Body of pancreas (tissue), 4 donors: ENCODE data around the gene CLRN1. TPM values are rescaled to one million over a fixed set of nuclear protein-coding genes. Genes with fewer than 3 reads are reported as not detected.

Experiments used
- ATAC-seq: fragments of 150-250 bp; one replicate; pipeline ENCODE4 v1.9.1; 2016
- DNase-seq, 4 donors: peaks; one replicate each; pipeline ENCODE4 v3.0.0-alpha.2; 2019
- H3K27ac ChIP-seq, 4 donors: fragments of 200-600 bp; sonication (generic); 1 replicate in 3 of 4; 2 replicates in 1 of 4; pipeline versions ENCODE4 v1.5.1 to v1.6.1; 2016 to 2019; ENCODE audit warnings: mild to moderate bottlenecking in 1 of 4, mixed read lengths in 1 of 4, moderate library complexity in 1 of 4
- H3K27me3 ChIP-seq, 2 donors: fragments of 200-600 bp; sonication (generic); one replicate each; pipeline ENCODE4 v1.6.0; 2016; ENCODE audit warnings: mild to moderate bottlenecking in 1 of 2
- H3K36me3 ChIP-seq, 2 donors: fragments of 200-600 bp; sonication (generic); replicated peaks in 1 of 2; 2 replicates each; pipeline ENCODE4 v1.5.1; 2016; ENCODE audit warnings: low read depth in 2 of 2; ENCODE audit not compliant: insufficient read depth in 1 of 2
- H3K4me1 ChIP-seq: fragments of 200-600 bp; sonication (generic); one replicate; pipeline ENCODE4 v1.6.0; 2016
- H3K4me3 ChIP-seq, 2 donors: fragments of 200-600 bp; sonication (generic); 1 replicate in 1 of 2; 2 replicates in 1 of 2; pipeline ENCODE4 v1.5.1; 2016 to 2019
- H3K9me3 ChIP-seq, 3 donors: fragments of 200-600 bp; sonication (generic); 1 replicate in 2 of 3; 2 replicates in 1 of 3; pipeline ENCODE4 v1.5.1; 2016
- CTCF ChIP-seq, 7 experiments: fragments of 450-650 bp in 4 of 7; fragments of 200-600 bp in 3 of 7; sonication (generic) in 3 of 7; IDR thresholded peaks; one replicate each; pipeline ENCODE4 v1.5.1; 2016 to 2019; ENCODE audit warnings: antibody characterized with exemption in 7 of 7
- POLR2A ChIP-seq, 3 donors: fragments of 450-650 bp; IDR thresholded peaks; one replicate each; pipeline ENCODE4 v1.6.1; 2016; ENCODE audit warnings: antibody characterized with exemption in 3 of 3, mild to moderate bottlenecking in 2 of 3
- WGBS, 2 donors: methylation state at CpG; one replicate each; pipeline ENCODE4 v1.1.5; 2017; 5-methylcytosine and 5-hydroxymethylcytosine counted together
- intact Hi-C: fragments of 100-400 bp; cut with DNase I; formaldehyde crosslinking; loops from one replicate; pipeline ENCODE4 v1.15.1; 2023
- total RNA-seq, 2 donors: library from RNA; depleted of rRNA; stranded (reverse); fragments of >200 nt; gene quantifications; one replicate each; pipeline ENCODE4 v1.1.0, GENCODE V29; 2016

The CLRN1 gene
- total RNA-seq, 2 donors from 2014 or later: not detected

- TF ChIP-seq POLR2A (IDR thresholded peaks at IDR 0.05) (no peak), CTCF (IDR thresholded peaks at IDR 0.05) (no peak)
- Histone ChIP-seq H3K4me3 (no peak overlapping the region), H3K9me3 (no peaks in the 10 kb centered on the region), H3K27ac (no peak overlapping the region), H3K4me1 (no peaks in the 10 kb centered on the region), H3K36me3 (no peaks in the 10 kb centered on the region), H3K27me3 (no peaks in the 10 kb centered on the region)
- no peak for ATAC-seq
- no peak for DNase-seq
- intact Hi-C loops: no loop called here
- 76 to 78% methylated on average over 3 of the region's 3 CpGs for WGBS, 2 donors
Observed at GRCh38 chr3:150912501-150912900, 60.0 kb downstream of the CLRN1 start.

- no peak for TF ChIP-seq CTCF (IDR thresholded peaks at IDR 0.05)
- TF ChIP-seq POLR2A (IDR thresholded peaks at IDR 0.05): no peak
- intact Hi-C loops: no loop called here
- Histone ChIP-seq H3K9me3 (no peaks in the 10 kb centered on the region), H3K27me3 (no peaks in the 10 kb centered on the region), H3K4me1 (no peaks in the 10 kb centered on the region), H3K27ac (no peak overlapping the region), H3K4me3 (no peak overlapping the region), H3K36me3 (no peaks in the 10 kb centered on the region)
- no peak for DNase-seq
- no peak for ATAC-seq
Observed at GRCh38 chr3:150911771-150912170, 60.8 kb downstream of the CLRN1 start.

GRCh38 chr3:150906461-150906860, 66.1 kb downstream of the CLRN1 start:
- WGBS, 2 donors: 68 to 81% methylated on average over 1 of the region's 1 CpG
- intact Hi-C loops: no loop called here
- no peak for DNase-seq
- H3K4me1 ChIP-seq: no peaks in the 10 kb centered on the region
- no peak overlapping the region for H3K4me3 ChIP-seq
- no peak for TF ChIP-seq POLR2A (IDR thresholded peaks at IDR 0.05)
- TF ChIP-seq CTCF (IDR thresholded peaks at IDR 0.05): no peak
- H3K27ac ChIP-seq: no peak overlapping the region
- H3K9me3 ChIP-seq: no peaks in the 10 kb centered on the region
- H3K27me3 ChIP-seq: no peaks in the 10 kb centered on the region
- H3K36me3 ChIP-seq: no peaks in the 10 kb centered on the region
- no peak for ATAC-seq

GRCh38 chr3:150905746-150906145, 66.8 kb downstream of the CLRN1 start:
- TF ChIP-seq CTCF (IDR thresholded peaks at IDR 0.05) (no peak), POLR2A (IDR thresholded peaks at IDR 0.05) (no peak)

GRCh38 chr3:150905339-150905738, 67.2 kb downstream of the CLRN1 start, which contains the start of gene MINDY4B:
Gene MINDY4B, minus strand, starts transcription at chr3:150905439. Its CDS starts 0 bp downstream, at chr3:150905439.
- ATAC-seq (no peak), DNase-seq (no peak)
- 80 to 83% methylated on average over 4 of the region's 4 CpGs for WGBS, 2 donors
- no peaks in the 10 kb centered on the region for H3K36me3 ChIP-seq
- H3K4me3 ChIP-seq: no peak within 1 kb of the TSS
- H3K4me1 ChIP-seq: no peaks in the 10 kb centered on the region
- H3K27me3 ChIP-seq: no peaks in the 10 kb centered on the region
- intact Hi-C loops: no loop called here
- no peak within 1 kb of the TSS for H3K27ac ChIP-seq
- TF ChIP-seq POLR2A (IDR thresholded peaks at IDR 0.05) (no peak), CTCF (IDR thresholded peaks at IDR 0.05) (no peak)
- H3K9me3 ChIP-seq: no peaks in the 10 kb centered on the region

More at GRCh38 chr3:150905746-150906145, 66.8 kb downstream of the CLRN1 start:
- Histone ChIP-seq H3K9me3 (no peaks in the 10 kb centered on the region), H3K27me3 (no peaks in the 10 kb centered on the region), H3K36me3 (no peaks in the 10 kb centered on the region), H3K4me3 (no peak overlapping the region), H3K4me1 (no peaks in the 10 kb centered on the region), H3K27ac (no peak overlapping the region)
- ATAC-seq (no peak), DNase-seq (no peak)
- 24 to 36% methylated on average over 1 of the region's 1 CpG for WGBS, 2 donors
- intact Hi-C loops: no loop called here
